ENCODE data around the gene JUP. TPM values are rescaled to one million over a fixed set of nuclear protein-coding genes. Genes with fewer than 3 reads are reported as not detected.

The JUP gene
- polyA plus RNA-seq, 1 donor from 2014 or later, result 46.1 TPM

GRCh38 chr17:41797377-41797776, 10.9 kb upstream of the JUP start:
- TF ChIP-seq REST (IDR thresholded peaks at IDR 0.05; ENCODE audit: borderline replicate concordance), result no peak
- TF ChIP-seq RAD21 (conservative IDR thresholded peaks at IDR 0.05), result no peak
- TF ChIP-seq POLR2AphosphoS5 (IDR thresholded peaks at IDR 0.05), result no peak
- no peak for TF ChIP-seq TAF1 (IDR thresholded peaks at IDR 0.05; ENCODE audit: low read depth)
- no peak for TF ChIP-seq CTCF (IDR thresholded peaks at IDR 0.05; ENCODE audit: poor library complexity, severe bottlenecking)
- no peak for TF ChIP-seq EP300 (conservative IDR thresholded peaks at IDR 0.05; ENCODE audit: poor library complexity, severe bottlenecking)
- TF ChIP-seq SMC3 (conservative IDR thresholded peaks at IDR 0.05; ENCODE audit: poor library complexity), result no peak
- no peak for TF ChIP-seq MXI1 (conservative IDR thresholded peaks at IDR 0.05; ENCODE audit: poor library complexity, severe bottlenecking)
- TF ChIP-seq EZH2 (IDR thresholded peaks at IDR 0.05; ENCODE audit: borderline replicate concordance, insufficient read depth, low read length, poor library complexity, severe bottlenecking), result no peak
- Histone ChIP-seq H3K4me2 (ENCODE audit: low read length) (no peak overlapping the region), H3K4me3 (ENCODE audit: low read length) (no peak overlapping the region), H3K27ac (ENCODE audit: low read length) (no peak overlapping the region), H3K9me2 (ENCODE audit: insufficient read depth, low read length) (no peaks in the 10 kb centered on the region), H3K36me3 (ENCODE audit: insufficient read depth, low read length) (no peaks in the 10 kb centered on the region), H3K27me3 (ENCODE audit: insufficient read depth, low read depth, low read length) (no peaks in the 10 kb centered on the region), H3K9ac (ENCODE audit: low read length) (no peak overlapping the region), H2AFZ (ENCODE audit: low read depth, low read length) (no peak overlapping the region), H3K79me2 (replicated peaks; ENCODE audit: insufficient read depth, low read length) (no peaks in the 10 kb centered on the region), H4K20me1 (ENCODE audit: insufficient read depth) (no peaks in the 10 kb centered on the region), H3K9me3 (ENCODE audit: low read length) (no peaks in the 10 kb centered on the region), H3F3A (ENCODE audit: insufficient read depth, low read length, poor library complexity, severe bottlenecking) (no peaks in the 10 kb centered on the region)

- Histone ChIP-seq H3K9me2 (ENCODE audit: insufficient read depth, low read length) (no peaks in the 10 kb centered on the region), H4K20me1 (ENCODE audit: insufficient read depth) (no peaks in the 10 kb centered on the region), H3K4me2 (ENCODE audit: low read length) (no peak overlapping the region), H3K4me3 (ENCODE audit: low read length) (no peak overlapping the region), H3K36me3 (ENCODE audit: insufficient read depth, low read length) (no peaks in the 10 kb centered on the region), H3K79me2 (replicated peaks; ENCODE audit: insufficient read depth, low read length) (no peaks in the 10 kb centered on the region), H3K9me3 (ENCODE audit: low read length) (no peaks in the 10 kb centered on the region), H2AFZ (ENCODE audit: low read depth, low read length) (no peak overlapping the region), H3K9ac (ENCODE audit: low read length) (no peak overlapping the region), H3K27ac (ENCODE audit: low read length) (no peak overlapping the region), H3F3A (ENCODE audit: insufficient read depth, low read length, poor library complexity, severe bottlenecking) (no peaks in the 10 kb centered on the region), H3K27me3 (ENCODE audit: insufficient read depth, low read depth, low read length) (no peaks in the 10 kb centered on the region)
- no peak for TF ChIP-seq TAF1 (IDR thresholded peaks at IDR 0.05; ENCODE audit: low read depth)
- TF ChIP-seq EP300 (conservative IDR thresholded peaks at IDR 0.05; ENCODE audit: poor library complexity, severe bottlenecking), result no peak
- TF ChIP-seq POLR2AphosphoS5 (IDR thresholded peaks at IDR 0.05), result no peak
- no peak for TF ChIP-seq CTCF (IDR thresholded peaks at IDR 0.05; ENCODE audit: poor library complexity, severe bottlenecking)
- TF ChIP-seq SMC3 (conservative IDR thresholded peaks at IDR 0.05; ENCODE audit: poor library complexity), result no peak
- TF ChIP-seq RAD21 (conservative IDR thresholded peaks at IDR 0.05), result no peak
- no peak for TF ChIP-seq REST (IDR thresholded peaks at IDR 0.05; ENCODE audit: borderline replicate concordance)
- TF ChIP-seq EZH2 (IDR thresholded peaks at IDR 0.05; ENCODE audit: borderline replicate concordance, insufficient read depth, low read length, poor library complexity, severe bottlenecking), result no peak
- no peak for TF ChIP-seq MXI1 (conservative IDR thresholded peaks at IDR 0.05; ENCODE audit: poor library complexity, severe bottlenecking)
Measured at GRCh38 chr17:41796121-41796895, 9.8 kb upstream of the JUP start.

Data from neural cell (in vitro differentiated cells).